ENCODE data around the gene PRICKLE1. TPM values are rescaled to one million over a fixed set of nuclear protein-coding genes. Genes with fewer than 3 reads are reported as not detected.

PRICKLE1 gene
- total and polyA plus RNA-seq, 2 of the 13 experiments (the other 11 are each of a cell fraction or from before 2014, with no cell fraction given) = not detected

DNA sequence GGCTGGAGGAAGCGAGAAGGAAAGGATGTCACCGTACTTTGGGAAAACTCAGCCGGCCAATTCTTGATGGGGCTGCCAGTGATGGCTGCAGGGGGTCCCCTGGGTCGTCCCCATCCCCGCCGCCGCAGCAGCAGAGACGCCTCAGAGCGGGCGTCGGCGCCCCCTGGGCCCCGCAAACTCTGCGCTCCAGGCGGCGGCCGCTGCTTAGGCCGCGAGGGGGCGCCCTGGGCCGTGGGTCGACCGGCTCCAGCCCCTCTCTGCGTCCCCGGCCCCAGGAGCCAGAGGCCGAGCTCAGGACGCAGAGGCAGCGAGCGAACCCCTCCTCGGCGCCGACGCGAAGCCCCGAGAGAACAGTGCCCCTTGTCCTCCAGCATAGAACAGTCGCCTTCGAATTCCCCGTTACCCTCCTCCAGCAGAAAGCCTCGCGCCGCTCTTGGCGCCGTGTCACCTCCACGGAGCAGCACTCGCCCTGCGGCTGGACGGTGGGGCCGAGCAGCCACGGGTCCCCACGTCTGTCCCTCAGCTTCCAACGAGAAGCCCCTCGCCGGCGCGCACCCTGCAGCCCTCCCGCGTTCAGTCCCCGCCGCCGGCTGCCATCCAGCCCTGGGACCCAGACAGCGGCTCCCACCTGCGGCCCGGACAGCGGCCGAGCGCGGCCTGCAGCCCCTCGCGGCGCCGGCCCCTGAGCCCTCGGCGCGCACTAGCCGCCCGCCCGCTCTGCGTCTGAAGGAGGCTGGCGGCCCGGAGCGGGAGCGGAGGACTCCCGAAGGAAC is 106.6 kb downstream of the PRICKLE1 start (continued):
- TF ChIP-seq FOSL1 (CRISPR knock-in tag; IDR thresholded peaks at IDR 0.05; ENCODE audit: borderline replicate concordance) (no peak), MAFF (IDR thresholded peaks at IDR 0.05; ENCODE audit: low read depth, low read length) (no peak), NFRKB (IDR thresholded peaks at IDR 0.05) (no peak), ZNF652 (CRISPR knock-in tag; IDR thresholded peaks at IDR 0.05; ENCODE audit: borderline replicate concordance, low read depth) (no peak), ZNF75D (CRISPR knock-in tag; IDR thresholded peaks at IDR 0.05; ENCODE audit: borderline replicate concordance) (no peak), PHF20 (CRISPR knock-in tag; IDR thresholded peaks at IDR 0.05) (no peak), ZNF589 (CRISPR knock-in tag; conservative IDR thresholded peaks at IDR 0.05) (no peak), NAIF1 (CRISPR knock-in tag; IDR thresholded peaks at IDR 0.05; ENCODE audit: borderline replicate concordance) (no peak), SAP130 (CRISPR knock-in tag; IDR thresholded peaks at IDR 0.05; ENCODE audit: low read depth) (no peak), ZNF10 (CRISPR knock-in tag; IDR thresholded peaks at IDR 0.05; ENCODE audit: borderline replicate concordance, low read depth) (no peak), YEATS2 (CRISPR knock-in tag; IDR thresholded peaks at IDR 0.05; ENCODE audit: borderline replicate concordance) (no peak), RFX5 (IDR thresholded peaks at IDR 0.05; ENCODE audit: low read depth, low read length) (no peak), ZBTB7B (CRISPR knock-in tag; IDR thresholded peaks at IDR 0.05) (peak; percentile 77), ATAD3A (CRISPR knock-in tag; IDR thresholded peaks at IDR 0.05) (no peak), ZSCAN12 (CRISPR knock-in tag; IDR thresholded peaks at IDR 0.05) (no peak), TRIM24 (CRISPR knock-in tag; IDR thresholded peaks at IDR 0.05) (no peak), ZNF24 (IDR thresholded peaks at IDR 0.05) (no peak), ATM (IDR thresholded peaks at IDR 0.05; ENCODE audit: borderline replicate concordance) (no peak), HHEX (CRISPR knock-in tag; IDR thresholded peaks at IDR 0.05) (no peak)
- TF ChIP-seq, protein P1, sequence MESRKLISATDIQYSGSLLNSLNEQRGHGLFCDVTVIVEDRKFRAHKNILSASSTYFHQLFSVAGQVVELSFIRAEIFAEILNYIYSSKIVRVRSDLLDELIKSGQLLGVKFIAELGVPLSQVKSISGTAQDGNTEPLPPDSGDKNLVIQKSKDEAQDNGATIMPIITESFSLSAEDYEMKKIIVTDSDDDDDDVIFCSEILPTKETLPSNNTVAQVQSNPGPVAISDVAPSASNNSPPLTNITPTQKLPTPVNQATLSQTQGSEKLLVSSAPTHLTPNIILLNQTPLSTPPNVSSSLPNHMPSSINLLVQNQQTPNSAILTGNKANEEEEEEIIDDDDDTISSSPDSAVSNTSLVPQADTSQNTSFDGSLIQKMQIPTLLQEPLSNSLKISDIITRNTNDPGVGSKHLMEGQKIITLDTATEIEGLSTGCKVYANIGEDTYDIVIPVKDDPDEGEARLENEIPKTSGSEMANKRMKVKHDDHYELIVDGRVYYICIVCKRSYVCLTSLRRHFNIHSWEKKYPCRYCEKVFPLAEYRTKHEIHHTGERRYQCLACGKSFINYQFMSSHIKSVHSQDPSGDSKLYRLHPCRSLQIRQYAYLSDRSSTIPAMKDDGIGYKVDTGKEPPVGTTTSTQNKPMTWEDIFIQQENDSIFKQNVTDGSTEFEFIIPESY (CRISPR knock-in tag; IDR thresholded peaks at IDR 0.05) = no peak
- TF ChIP-seq, protein P2, sequence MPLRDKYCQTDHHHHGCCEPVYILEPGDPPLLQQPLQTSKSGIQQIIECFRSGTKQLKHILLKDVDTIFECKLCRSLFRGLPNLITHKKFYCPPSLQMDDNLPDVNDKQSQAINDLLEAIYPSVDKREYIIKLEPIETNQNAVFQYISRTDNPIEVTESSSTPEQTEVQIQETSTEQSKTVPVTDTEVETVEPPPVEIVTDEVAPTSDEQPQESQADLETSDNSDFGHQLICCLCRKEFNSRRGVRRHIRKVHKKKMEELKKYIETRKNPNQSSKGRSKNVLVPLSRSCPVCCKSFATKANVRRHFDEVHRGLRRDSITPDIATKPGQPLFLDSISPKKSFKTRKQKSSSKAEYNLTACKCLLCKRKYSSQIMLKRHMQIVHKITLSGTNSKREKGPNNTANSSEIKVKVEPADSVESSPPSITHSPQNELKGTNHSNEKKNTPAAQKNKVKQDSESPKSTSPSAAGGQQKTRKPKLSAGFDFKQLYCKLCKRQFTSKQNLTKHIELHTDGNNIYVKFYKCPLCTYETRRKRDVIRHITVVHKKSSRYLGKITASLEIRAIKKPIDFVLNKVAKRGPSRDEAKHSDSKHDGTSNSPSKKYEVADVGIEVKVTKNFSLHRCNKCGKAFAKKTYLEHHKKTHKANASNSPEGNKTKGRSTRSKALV (CRISPR knock-in tag; IDR thresholded peaks at IDR 0.05) = peak; percentile 79
- TF ChIP-seq, protein P3, sequence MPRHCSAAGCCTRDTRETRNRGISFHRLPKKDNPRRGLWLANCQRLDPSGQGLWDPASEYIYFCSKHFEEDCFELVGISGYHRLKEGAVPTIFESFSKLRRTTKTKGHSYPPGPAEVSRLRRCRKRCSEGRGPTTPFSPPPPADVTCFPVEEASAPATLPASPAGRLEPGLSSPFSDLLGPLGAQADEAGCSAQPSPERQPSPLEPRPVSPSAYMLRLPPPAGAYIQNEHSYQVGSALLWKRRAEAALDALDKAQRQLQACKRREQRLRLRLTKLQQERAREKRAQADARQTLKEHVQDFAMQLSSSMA (CRISPR knock-in tag; IDR thresholded peaks at IDR 0.05) = no peak
- TF ChIP-seq, protein P4, sequence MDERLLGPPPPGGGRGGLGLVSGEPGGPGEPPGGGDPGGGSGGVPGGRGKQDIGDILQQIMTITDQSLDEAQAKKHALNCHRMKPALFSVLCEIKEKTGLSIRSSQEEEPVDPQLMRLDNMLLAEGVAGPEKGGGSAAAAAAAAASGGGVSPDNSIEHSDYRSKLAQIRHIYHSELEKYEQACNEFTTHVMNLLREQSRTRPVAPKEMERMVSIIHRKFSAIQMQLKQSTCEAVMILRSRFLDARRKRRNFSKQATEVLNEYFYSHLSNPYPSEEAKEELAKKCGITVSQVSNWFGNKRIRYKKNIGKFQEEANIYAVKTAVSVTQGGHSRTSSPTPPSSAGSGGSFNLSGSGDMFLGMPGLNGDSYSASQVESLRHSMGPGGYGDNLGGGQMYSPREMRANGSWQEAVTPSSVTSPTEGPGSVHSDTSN (CRISPR knock-in tag; IDR thresholded peaks at IDR 0.05) = no peak
- TF ChIP-seq, protein P5, sequence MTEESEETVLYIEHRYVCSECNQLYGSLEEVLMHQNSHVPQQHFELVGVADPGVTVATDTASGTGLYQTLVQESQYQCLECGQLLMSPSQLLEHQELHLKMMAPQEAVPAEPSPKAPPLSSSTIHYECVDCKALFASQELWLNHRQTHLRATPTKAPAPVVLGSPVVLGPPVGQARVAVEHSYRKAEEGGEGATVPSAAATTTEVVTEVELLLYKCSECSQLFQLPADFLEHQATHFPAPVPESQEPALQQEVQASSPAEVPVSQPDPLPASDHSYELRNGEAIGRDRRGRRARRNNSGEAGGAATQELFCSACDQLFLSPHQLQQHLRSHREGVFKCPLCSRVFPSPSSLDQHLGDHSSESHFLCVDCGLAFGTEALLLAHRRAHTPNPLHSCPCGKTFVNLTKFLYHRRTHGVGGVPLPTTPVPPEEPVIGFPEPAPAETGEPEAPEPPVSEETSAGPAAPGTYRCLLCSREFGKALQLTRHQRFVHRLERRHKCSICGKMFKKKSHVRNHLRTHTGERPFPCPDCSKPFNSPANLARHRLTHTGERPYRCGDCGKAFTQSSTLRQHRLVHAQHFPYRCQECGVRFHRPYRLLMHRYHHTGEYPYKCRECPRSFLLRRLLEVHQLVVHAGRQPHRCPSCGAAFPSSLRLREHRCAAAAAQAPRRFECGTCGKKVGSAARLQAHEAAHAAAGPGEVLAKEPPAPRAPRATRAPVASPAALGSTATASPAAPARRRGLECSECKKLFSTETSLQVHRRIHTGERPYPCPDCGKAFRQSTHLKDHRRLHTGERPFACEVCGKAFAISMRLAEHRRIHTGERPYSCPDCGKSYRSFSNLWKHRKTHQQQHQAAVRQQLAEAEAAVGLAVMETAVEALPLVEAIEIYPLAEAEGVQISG (CRISPR knock-in tag; IDR thresholded peaks at IDR 0.05) = peak; percentile 46; the same call in 1 of the 2 replicates
